AG10803 (cell line): Measurements from ENCODE around the gene NDUFV1.
"Not testable (repeated sequence)": the region's sequence is repeated elsewhere in the genome, so short reads cannot be mapped to it uniquely, and the experiment has no call there.

Experiments
- DNase-seq: peaks from one replicate; pipeline ENCODE4 v3.0.0; 2010; ENCODE audit warnings: low read depth
- H3K4me3 ChIP-seq: 2 replicates; pipeline ENCODE4 v1.5.1; 2011; ENCODE audit warnings: mild to moderate bottlenecking, low read length, control low read depth
- TF ChIP-seq, protein P1 (sequence below): conservative IDR thresholded peaks from 2 replicates; pipeline ENCODE4 v1.5.1; 2011; ENCODE audit warnings: mild to moderate bottlenecking, low read length, control low read depth, inconsistent platforms

NDUFV1 gene

DNA sequence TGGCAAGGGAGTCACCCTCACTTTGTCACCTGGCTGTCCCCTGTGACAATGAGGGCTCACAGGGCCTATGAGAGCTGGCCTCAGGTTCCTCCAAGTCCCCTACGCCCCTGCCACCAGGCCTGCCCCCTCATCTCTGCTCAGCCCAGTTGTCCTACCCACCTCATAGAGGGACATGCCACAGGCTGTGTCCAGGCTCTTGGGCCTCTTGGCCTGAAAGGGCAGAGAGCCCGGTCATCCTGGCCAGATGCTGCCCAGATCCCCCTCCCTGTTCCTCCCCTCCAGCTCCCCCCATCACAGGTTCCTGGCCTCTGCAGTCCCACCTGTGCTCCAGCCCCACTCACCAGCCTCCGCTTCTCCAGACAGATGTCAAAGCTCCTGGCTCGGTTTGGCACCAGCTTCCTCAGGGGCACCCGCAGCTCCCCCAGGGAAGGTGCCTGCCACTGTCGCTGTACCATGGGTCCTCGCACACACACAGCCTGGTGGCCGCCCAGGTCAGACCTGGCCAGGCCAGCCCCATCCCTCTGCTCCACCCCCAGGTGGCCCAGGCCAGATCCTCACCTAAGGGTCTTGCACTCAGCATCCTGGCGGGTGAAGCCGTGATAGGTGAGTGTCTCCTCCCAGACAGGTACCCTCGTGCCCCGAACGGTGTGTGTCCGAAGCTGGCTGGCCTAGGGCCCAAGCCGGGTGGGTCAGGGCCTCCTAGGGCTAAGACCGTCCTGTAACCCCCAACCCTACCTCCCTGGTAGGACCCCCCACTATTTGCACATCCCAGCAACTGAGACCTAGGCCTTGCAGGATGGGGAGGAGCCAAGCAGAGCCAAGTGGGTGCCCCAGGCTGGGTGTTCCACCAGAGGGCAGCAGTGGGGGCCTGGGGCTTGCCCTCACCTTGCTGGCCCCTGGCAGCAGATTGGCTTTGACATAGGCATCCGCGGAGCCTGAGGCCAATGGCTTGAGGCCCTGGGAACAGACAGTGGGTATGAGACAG, 8.3 kb downstream of the NDUFV1 start:
- H3K4me3 ChIP-seq, result no peak overlapping the region
- TF ChIP-seq, protein P1, sequence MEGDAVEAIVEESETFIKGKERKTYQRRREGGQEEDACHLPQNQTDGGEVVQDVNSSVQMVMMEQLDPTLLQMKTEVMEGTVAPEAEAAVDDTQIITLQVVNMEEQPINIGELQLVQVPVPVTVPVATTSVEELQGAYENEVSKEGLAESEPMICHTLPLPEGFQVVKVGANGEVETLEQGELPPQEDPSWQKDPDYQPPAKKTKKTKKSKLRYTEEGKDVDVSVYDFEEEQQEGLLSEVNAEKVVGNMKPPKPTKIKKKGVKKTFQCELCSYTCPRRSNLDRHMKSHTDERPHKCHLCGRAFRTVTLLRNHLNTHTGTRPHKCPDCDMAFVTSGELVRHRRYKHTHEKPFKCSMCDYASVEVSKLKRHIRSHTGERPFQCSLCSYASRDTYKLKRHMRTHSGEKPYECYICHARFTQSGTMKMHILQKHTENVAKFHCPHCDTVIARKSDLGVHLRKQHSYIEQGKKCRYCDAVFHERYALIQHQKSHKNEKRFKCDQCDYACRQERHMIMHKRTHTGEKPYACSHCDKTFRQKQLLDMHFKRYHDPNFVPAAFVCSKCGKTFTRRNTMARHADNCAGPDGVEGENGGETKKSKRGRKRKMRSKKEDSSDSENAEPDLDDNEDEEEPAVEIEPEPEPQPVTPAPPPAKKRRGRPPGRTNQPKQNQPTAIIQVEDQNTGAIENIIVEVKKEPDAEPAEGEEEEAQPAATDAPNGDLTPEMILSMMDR, result peak; percentile 49
- no peak for DNase-seq

DNA sequence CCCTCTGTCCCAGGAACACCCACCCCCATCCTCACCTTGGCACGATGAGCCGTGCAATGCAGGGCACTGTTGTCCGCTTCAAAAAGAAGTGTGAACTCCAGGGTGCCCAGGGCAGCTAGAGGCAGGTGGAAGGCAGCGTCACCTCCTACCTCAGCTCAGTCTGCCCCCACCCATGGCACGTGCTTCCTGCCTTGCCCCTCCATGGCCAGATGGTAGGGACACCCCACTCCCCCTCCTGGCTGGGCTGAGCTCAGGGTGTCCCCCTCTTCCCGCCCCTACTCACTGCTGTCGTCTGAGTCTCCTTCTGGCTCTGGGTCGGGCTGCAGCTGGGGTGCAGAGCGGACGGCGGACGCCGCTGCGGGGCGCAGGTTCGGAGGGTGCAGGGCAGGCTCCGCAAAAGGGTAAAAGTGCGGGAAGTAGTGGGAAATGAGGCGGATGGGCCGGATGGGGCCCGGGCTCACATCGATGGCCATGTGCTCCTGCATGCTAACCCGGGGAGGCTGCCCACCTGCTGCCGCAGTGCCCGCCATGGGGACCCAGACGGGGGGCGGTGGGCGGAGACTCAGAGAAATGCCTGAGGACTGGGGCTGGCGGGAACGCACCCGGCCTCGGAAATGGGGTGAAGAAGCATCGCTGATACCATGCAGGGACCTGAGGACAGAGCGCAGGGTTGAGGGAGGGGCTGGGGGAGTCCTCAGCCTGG, 9.1 kb downstream of the NDUFV1 start:
- no peak overlapping the region for H3K4me3 ChIP-seq
- DNase-seq, result no peak
- TF ChIP-seq, protein P1, result no peak

DNA sequence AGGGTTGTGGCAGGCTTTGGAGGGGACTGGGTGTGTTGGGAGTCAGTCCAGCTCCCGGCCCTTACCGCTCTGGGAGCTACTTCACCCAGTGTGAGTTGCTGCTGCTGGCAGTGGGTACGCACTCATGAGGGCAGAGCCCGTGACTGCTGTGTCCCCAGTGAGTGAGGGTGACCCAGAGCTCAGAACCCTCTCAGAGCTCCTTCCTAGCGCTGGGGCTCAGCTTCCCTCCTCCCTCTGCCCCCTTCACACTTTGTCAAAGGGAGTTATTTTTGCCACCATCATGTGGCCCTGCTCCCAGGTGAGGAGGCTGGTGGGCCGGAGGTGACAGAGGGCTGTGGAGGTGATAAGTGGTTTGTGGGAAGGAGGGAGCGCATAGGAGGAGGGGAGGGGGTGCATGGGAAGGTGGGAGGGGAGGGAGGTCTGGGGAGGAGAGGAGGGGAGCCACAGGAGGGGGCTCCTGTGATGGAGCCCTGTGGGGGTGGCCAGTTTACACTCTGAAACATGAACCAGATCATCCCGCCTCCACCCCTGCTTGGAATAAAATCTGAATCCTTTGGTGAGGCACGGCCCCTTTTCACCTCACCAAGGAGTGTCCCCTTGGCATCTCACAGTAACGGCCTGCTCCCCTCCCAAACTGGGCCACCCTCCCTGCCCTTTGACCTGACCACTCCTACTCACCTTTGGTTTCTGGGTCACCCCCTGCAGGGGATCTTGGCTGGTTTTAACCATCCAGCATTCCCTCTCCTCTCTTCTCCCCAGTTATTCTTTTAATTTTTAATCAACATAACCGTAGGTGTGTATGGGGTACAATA, 9.9 kb downstream of the NDUFV1 start:
- DNase-seq, result no peak
- H3K4me3 ChIP-seq, result no peak overlapping the region
- TF ChIP-seq, protein P1, result no peak

DNA sequence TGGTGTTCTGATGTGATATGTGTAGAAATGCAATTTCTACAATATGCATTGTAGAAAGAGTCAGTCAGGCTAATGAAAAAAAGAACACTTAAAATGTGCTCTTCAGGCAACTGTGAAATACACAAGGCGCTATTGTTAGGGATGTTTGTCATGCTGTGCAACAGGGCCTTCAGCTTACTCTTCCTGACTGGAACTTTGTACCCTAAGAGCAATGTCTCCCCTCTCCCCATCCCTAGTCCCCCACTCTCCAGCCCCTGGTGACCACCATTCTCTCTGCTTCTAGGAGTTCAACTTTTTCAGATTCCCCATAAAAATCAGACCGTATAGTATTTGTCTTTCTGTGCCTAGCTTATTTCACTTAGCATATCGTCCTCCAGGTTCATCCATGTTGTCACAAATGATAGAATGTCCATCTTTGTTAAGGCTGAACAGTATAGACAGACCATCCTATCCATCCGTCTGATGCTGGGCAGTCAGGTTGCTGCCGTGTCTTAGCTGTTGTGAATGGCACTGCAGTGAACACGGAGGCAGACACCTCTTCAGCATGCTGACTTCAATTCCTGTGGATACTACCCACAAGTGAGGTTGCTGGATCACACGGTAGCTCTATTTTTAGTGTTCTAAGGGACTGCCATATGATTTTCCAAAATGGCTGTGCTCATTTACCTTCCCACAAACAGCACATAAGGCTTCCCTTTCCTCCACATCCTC, 10.7 kb downstream of the NDUFV1 start:
- TF ChIP-seq, protein P1, result no peak
- H3K4me3 ChIP-seq, result no peak overlapping the region
- no peak for DNase-seq

DNA sequence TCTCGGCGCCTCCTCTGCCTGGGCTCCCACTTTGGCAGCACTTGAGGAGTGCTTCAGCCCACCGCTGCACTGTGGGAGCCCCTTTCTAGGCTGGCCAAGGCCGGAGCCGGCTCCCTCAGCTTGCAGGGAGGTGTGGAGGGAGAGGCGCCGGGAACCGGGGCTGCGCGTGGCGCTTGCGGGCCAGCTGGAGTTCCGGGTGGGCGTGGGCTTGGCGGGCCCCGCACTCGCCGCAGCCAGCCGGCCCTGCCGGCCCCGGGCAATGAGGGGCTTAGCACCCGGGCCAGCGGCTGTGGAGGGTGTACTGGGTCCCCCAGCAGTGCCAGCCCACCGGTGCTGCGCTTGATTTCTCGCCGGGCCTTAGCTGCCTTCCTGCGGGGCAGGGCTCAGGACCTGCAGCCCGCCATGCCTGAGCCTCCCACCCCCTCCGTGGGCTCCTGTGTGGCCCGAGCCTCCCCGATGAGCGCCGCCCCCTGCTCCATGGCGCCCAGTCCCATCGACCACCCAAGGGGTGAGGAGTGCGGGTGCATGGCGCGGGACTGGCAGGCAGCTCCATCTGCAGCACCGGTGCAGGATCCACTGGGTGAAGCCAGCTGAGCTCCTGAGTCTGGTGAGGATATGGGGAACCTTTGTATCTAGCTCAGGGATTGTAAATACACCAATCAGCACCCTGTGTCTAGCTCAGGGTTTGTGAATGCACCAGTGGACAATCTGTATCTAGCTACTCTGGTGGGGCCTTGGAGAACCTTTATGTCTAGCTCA, 12.3 kb downstream of the NDUFV1 start:
- not testable (repeated sequence) for DNase-seq, H3K4me3 ChIP-seq

DNA sequence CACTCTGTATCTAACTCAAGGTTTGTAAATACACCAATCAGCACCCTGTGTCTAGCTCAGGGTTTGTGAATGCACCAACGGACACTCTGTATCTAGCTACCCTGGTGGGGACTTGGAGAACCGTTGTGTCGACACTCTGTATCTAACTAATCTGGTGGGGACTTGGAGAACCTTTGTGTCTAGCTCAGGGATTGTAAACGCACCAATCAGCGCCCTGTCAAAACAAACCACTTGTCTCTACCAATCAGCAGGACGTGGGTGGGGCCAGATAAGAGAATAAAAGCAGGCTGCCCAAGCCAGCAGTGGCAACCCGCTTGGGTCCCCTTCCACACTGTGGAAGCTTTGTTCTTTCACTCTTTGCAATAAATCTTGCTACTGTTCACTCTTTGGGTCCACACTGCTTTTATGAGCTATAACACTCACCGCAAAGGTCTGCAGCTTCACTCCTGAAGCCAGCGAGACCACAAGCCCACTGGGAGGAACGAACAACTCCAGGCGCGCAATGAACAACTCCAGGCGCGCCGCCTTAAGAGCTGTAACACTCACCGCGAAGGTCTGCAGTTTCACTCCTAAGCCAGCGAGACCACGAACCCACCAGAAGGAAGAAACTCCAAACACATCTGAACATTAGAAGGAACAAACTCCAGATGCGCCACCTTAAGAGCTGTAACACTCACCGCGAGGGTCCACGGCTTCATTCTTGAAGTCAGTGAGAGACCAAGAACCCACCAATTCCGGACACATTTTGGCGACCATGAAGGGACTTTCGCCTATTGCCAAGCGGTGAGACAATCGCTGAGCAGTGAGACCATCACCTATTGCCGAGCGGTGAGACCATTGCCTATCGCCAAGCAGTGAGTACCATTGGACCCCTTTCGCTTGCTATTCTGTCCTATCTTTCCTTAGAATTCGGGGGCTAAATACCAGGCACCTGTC, 13.2 kb downstream of the NDUFV1 start:
- DNase-seq, H3K4me3 ChIP-seq: not testable (repeated sequence)

DNA sequence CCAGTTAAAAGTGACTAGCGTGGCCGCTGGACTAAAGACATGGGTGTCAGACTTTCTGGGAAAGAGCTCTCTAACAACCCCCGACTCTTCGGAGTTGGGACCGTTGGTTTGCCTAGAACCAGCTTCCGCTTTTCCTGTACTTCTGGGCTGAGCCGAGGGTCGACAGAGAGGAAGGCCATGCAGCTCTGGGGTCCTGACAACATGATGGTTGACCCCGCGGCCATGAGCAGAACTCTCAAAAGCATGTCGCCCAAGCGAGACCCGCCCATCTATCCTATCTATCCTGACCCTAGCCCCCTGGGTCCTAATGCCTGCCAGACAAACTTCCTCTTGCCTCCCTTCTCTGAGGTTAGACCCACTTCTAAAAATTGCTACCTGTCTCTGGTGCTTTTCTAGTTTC, 13.9 kb downstream of the NDUFV1 start:
- H3K4me3 ChIP-seq, DNase-seq: not testable (repeated sequence)

DNA sequence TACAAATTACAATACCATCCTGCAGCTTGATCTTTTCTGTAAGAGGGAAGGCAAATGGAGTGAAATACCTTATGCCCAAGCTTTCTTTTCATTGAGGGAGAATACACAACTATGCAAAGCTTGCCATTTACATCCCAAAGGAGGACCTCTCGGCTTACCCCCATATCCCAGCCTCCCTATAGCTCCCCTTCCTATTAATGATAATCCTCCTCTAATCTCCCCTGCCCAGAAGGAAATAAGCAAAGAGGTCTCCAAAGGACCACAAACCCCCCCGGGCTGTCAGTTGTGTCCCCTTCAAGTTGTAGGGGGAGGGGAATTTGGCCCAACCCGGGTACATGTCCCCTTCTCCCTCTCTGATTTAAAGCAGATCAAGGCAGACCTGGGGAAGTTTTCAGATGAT, 15.2 kb downstream of the NDUFV1 start:
- DNase-seq, H3K4me3 ChIP-seq: not testable (repeated sequence)

DNA sequence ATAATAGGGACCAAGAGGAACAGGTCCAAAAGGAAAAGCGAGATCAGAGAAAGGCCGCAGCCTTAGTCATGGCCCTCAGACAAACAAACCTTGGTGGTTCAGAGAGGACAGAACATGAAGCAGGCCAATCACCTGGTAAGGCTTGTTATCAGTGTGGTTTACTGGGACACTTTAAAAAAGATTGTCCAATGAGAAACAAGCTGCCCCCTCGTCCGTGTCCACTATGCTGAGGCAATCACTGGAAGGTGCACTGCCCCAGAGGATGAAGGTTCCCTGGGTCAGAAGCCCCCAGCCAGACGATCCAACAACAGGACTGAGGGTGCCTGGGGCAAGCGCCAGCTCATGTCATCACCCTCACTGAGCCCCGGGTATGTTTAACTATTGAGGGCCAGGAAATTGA, 16.2 kb downstream of the NDUFV1 start:
- not testable (repeated sequence) for DNase-seq, H3K4me3 ChIP-seq

DNA sequence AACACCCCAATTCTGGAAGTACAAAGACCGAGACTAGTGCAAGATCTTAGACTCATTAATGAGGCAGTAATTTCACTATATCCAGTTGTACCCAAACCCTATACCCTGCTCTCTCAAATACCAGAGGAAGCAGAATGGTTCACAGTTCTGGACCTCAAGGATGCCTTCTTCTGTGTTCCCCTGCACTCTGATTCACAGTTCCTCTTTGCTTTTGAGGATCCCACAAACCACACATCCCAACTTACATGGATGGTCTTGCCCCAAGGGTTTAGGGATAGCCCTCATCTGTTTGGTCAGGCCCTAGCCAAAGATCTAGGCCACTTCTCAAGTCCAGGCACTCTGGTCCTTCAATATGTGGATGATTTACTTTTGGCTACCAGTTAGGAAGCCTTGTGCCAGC, 17.1 kb downstream of the NDUFV1 start:
- not testable (repeated sequence) for H3K4me3 ChIP-seq, DNase-seq

DNA sequence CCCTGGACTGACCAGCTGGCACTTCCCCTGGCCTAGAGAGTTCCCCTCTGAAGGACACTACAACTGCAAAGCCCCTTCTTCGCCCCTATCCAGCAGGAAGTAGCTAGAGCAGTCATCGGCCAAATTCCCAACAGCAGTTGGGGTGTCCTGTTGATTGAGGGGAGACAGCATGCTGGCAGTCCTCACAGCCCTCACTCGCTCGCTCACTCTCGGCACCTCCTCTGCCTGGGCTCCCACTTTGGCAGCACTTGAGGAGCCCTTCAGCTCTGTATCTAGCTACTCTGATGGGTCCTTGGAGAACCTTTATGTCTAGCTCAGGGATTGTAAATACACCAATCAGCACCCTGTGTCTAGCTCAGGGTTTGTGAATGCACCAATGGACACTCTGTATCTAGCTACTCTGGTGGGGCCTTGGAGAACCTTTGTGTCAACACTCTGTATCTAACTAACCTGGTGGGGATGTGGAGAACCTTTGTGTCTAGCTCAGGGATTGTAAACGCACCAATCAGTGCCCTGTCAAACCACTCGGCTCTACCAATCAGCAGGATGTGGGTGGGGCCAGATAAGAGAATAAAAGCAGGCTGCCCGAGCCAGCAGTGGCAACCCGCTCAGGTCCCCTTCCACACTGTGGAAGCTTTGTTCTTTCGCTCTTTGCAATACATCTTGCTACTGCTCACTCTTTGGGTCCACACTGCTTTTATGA, 19.5 kb downstream of the NDUFV1 start:
- not testable (repeated sequence) for DNase-seq, H3K4me3 ChIP-seq
